ENCODE data around the gene HHIPL1. TPM values are rescaled to one million over a fixed set of nuclear protein-coding genes. Genes with fewer than 3 reads are reported as not detected.
A peak's percentile ranks its signal among the peaks of the same experiment; 100 is the strongest.

Gene HHIPL1
- total and polyA plus RNA-seq, 10 donors = 0.43 to 4.2 (median 2.7) TPM

DNA sequence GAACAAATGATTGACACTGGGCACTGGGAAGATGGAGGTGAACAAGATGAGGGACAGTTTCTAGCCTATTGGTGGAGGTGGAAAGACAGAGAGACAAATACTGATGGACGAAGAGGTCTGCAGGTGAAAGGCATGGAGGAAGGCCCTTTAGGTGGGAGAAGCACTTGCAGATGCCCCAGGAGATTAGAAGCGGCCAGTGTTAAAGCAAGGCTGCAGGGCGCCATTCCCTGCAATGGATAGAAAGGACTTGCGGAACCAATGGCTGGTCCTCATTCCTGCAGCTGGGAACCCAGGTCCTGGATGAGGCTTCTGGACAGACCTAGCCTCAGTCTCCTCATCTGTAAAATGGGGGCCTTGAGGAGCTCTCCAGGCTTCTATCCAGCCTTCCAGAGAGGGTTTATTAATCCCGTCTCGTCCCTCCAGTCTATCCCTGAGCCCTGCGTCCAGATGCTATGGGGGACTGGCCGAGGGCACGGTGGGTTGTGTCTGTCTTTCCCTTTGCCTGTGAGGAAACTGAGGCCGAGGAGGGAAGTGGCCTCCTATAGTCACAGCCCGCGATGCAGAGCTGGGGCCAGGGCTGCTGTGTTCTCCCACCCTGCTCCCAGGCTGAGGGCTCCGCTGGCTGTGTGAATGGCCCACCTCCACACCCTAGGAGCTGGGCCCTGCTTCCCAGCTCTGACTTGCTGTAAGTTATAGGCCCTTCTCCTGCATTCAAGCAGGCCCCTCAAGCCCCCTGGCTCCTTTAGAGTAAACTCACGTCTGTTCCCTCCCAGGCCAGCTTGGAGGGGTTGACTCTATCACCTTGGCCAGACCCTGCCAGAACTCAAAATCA lies 72.1 kb downstream of the HHIPL1 start:
- Histone ChIP-seq H3K27me3 (replicated peaks in 1 of 7) (peaks cover 0 to 12% (median 0%) of the 10 kb centered on the region in 7 donors), H3K4me3 (no peak overlapping the region), H3K27ac (no peak overlapping the region), H3K9me3 (peaks cover 0 to 6% (median 0%) of the 10 kb centered on the region in 8 donors), H3K4me1 (no peaks in the 10 kb centered on the region), H3K36me3 (no peaks in the 10 kb centered on the region)
- peak; percentile 47 for DNase-seq
- intact Hi-C loops (cut with DNase I; ENCODE audit: low total_unique reads) = no loop called here
- TF ChIP-seq POLR2A (IDR thresholded peaks at IDR 0.05) (no peak), CTCF (IDR thresholded peaks at IDR 0.05 in 8 of 11, conservative IDR thresholded peaks at IDR 0.05 in 3 of 11) (no peak), POLR2AphosphoS5 (IDR thresholded peaks at IDR 0.05) (no peak)
- 86 to 96% (median 92%) methylated on average over 14 of the region's 14 CpGs for WGBS, 5 donors

GRCh38 chr14:99717682-99718013 lies 72.7 kb downstream of the HHIPL1 start:
- DNase-seq = peak; percentile 42
- intact Hi-C loops (cut with DNase I; ENCODE audit: low total_unique reads) = no loop called here
- Histone ChIP-seq H3K4me1 (no peaks in the 10 kb centered on the region), H3K27me3 (replicated peaks in 1 of 7) (peaks cover 0 to 12% (median 0%) of the 10 kb centered on the region in 7 donors), H3K4me3 (no peak overlapping the region), H3K9me3 (peaks cover 0 to 4% (median 0%) of the 10 kb centered on the region in 8 donors), H3K36me3 (no peaks in the 10 kb centered on the region), H3K27ac (no peak overlapping the region)
- no peak for TF ChIP-seq POLR2A (IDR thresholded peaks at IDR 0.05)
- TF ChIP-seq CTCF (IDR thresholded peaks at IDR 0.05 in 8 of 11, conservative IDR thresholded peaks at IDR 0.05 in 3 of 11) = no peak
- TF ChIP-seq POLR2AphosphoS5 (IDR thresholded peaks at IDR 0.05) = no peak
- 79 to 95% (median 86%) methylated on average over 5 of the region's 5 CpGs for WGBS, 5 donors

- TF ChIP-seq POLR2AphosphoS5 (IDR thresholded peaks at IDR 0.05) (no peak), POLR2A (IDR thresholded peaks at IDR 0.05) (no peak), CTCF (IDR thresholded peaks at IDR 0.05 in 8 of 11, conservative IDR thresholded peaks at IDR 0.05 in 3 of 11) (no peak)
- Histone ChIP-seq H3K27me3 (replicated peaks in 1 of 7) (peaks cover 0 to 12% (median 0%) of the 10 kb centered on the region in 7 donors), H3K36me3 (no peaks in the 10 kb centered on the region), H3K4me1 (no peaks in the 10 kb centered on the region), H3K27ac (no peak overlapping the region), H3K4me3 (no peak overlapping the region), H3K9me3 (no peaks in the 10 kb centered on the region)
- 70 to 80% (median 73%) methylated on average over 13 to 14 of the region's 14 CpGs for WGBS, 5 donors
- no peak for DNase-seq
- intact Hi-C loops (cut with DNase I; ENCODE audit: low total_unique reads) = no loop called here
These were observed 73.3 kb downstream of the HHIPL1 start for GRCh38 chr14:99718031-99718810.

DNA sequence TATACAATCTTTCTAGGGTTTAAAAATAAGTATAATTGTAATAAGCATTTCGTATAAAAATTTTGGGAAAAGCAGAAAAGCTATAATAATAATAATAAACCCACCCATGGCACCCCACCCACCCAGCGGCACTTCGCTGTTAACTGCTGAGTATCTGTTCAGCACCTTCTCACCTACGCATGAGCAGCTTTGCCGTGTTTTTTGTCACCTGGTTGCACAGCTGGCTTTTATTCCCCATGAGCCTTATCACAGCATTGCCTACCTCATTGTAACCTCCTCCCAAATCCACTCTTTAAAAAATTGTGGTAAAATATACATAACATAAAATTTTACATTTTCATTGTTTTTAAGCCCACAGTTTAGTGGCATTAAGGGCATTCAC lies 73.9 kb downstream of the HHIPL1 start:
- Histone ChIP-seq H3K4me1 (no peaks in the 10 kb centered on the region), H3K36me3 (no peaks in the 10 kb centered on the region), H3K9me3 (no peaks in the 10 kb centered on the region), H3K27ac (no peak overlapping the region), H3K4me3 (no peak overlapping the region), H3K27me3 (replicated peaks in 1 of 7) (peaks cover 0 to 12% (median 0%) of the 10 kb centered on the region in 7 donors)
- intact Hi-C loops (cut with DNase I; ENCODE audit: low total_unique reads) = no loop called here
- WGBS, 5 donors = 67 to 81% (median 77%) methylated on average over 5 of the region's 5 CpGs
- TF ChIP-seq POLR2A (IDR thresholded peaks at IDR 0.05) (no peak), CTCF (IDR thresholded peaks at IDR 0.05 in 8 of 11, conservative IDR thresholded peaks at IDR 0.05 in 3 of 11) (no peak)
- no peak for DNase-seq

All from spleen (tissue), 11 donors.